Parathyroid adenoma (tissue), 2 donors: ENCODE data around the gene GRID1.

Source experiments
- H2AFZ ChIP-seq: fragments of 300-600 bp; sonication (generic); one replicate; pipeline ENCODE4 v1.7.0; 2017; ENCODE audit warnings: antibody characterized with exemption, mild to moderate bottlenecking
- H3K27ac ChIP-seq: fragments of 300-600 bp; sonication (generic); one replicate; pipeline ENCODE4 v1.7.0; 2017
- H3K27me3 ChIP-seq: fragments of 300-600 bp; sonication (generic); one replicate; pipeline ENCODE4 v1.7.0; 2017; ENCODE audit warnings: low read length; ENCODE audit not compliant: control insufficient read depth, insufficient read depth
- H3K36me3 ChIP-seq: fragments of 300-600 bp; sonication (generic); one replicate; pipeline ENCODE4 v1.7.0; 2017; ENCODE audit warnings: low read length; ENCODE audit not compliant: control insufficient read depth, insufficient read depth
- H3K4me1 ChIP-seq: fragments of 300-600 bp; sonication (generic); one replicate; pipeline ENCODE4 v1.7.0; 2017; ENCODE audit warnings: control low read depth
- H3K4me2 ChIP-seq: fragments of 300-600 bp; sonication (generic); one replicate; pipeline ENCODE4 v1.7.0; 2017; ENCODE audit warnings: low read length
- H3K4me3 ChIP-seq: fragments of 300-600 bp; sonication (generic); one replicate; pipeline ENCODE4 v1.7.0; 2017; ENCODE audit warnings: low read depth, low read length
- H3K79me2 ChIP-seq: fragments of 300-600 bp; sonication (generic); one replicate; pipeline ENCODE4 v1.7.0; 2017; ENCODE audit warnings: control low read depth
- H3K9ac ChIP-seq: fragments of 300-600 bp; sonication (generic); one replicate; pipeline ENCODE4 v1.7.0; 2017; ENCODE audit warnings: mild to moderate bottlenecking
- H3K9me3 ChIP-seq: fragments of 300-600 bp; sonication (generic); one replicate; pipeline ENCODE4 v1.7.0; 2017; ENCODE audit warnings: low read length; ENCODE audit not compliant: control insufficient read depth
- TF ChIP-seq, protein P1 (sequence below): fragments of 300-600 bp; sonication (generic); IDR thresholded peaks from one replicate; pipeline ENCODE4 v1.7.0; 2017; ENCODE audit warnings: antibody characterized with exemption, mild to moderate bottlenecking
- donor health status: primary hyperparathyroidism.

GRID1 gene

DNA sequence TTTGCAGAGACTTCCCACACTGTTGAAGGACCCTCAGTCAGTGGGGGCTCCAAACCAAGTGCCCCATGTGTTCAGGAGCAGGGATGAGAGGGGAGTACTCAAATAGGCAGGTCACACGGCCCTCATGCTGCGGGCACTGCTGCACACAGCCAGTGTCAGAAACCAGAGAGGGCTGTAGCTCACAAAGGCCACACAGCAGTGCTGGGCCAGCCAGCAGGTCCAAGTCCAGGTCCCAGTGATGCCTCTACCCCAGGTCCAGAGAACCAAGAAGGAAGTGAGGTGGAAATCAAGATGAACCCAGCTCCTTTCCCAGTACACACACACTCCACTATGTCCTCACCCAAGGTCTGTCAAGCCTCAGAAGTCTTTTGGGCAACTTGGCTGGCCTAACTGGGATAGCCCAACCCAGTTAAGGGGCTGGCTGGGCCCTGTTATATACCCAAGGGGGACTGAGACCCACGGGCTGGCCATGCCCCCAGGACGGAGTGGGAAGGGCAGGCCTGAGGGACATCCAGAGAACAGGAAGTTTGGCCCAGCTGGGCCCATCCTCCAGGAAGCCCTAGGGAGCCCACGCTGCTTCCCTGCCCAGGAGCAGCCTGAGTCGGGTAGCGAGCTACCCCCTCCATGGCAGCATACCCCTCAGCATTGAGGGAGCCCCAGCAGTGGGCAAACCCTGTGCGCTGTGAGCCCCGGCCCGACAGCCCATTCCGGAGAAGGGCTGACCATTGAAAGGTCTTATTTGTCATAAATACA lies 24.3 kb downstream of the GRID1 start:
- H2AFZ ChIP-seq, result no peak overlapping the region
- H3K4me2 ChIP-seq, result no peak overlapping the region
- no peak overlapping the region for H3K9ac ChIP-seq
- H3K27ac ChIP-seq, result no peak overlapping the region
- TF ChIP-seq, protein P1, sequence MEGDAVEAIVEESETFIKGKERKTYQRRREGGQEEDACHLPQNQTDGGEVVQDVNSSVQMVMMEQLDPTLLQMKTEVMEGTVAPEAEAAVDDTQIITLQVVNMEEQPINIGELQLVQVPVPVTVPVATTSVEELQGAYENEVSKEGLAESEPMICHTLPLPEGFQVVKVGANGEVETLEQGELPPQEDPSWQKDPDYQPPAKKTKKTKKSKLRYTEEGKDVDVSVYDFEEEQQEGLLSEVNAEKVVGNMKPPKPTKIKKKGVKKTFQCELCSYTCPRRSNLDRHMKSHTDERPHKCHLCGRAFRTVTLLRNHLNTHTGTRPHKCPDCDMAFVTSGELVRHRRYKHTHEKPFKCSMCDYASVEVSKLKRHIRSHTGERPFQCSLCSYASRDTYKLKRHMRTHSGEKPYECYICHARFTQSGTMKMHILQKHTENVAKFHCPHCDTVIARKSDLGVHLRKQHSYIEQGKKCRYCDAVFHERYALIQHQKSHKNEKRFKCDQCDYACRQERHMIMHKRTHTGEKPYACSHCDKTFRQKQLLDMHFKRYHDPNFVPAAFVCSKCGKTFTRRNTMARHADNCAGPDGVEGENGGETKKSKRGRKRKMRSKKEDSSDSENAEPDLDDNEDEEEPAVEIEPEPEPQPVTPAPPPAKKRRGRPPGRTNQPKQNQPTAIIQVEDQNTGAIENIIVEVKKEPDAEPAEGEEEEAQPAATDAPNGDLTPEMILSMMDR, result no peak
- no peaks in the 10 kb centered on the region for H3K4me1 ChIP-seq
- H3K4me3 ChIP-seq, result no peak overlapping the region
- no peaks in the 10 kb centered on the region for H3K27me3 ChIP-seq
- no peaks in the 10 kb centered on the region for H3K36me3 ChIP-seq
- no peaks in the 10 kb centered on the region for H3K79me2 ChIP-seq
- no peaks in the 10 kb centered on the region for H3K9me3 ChIP-seq

DNA sequence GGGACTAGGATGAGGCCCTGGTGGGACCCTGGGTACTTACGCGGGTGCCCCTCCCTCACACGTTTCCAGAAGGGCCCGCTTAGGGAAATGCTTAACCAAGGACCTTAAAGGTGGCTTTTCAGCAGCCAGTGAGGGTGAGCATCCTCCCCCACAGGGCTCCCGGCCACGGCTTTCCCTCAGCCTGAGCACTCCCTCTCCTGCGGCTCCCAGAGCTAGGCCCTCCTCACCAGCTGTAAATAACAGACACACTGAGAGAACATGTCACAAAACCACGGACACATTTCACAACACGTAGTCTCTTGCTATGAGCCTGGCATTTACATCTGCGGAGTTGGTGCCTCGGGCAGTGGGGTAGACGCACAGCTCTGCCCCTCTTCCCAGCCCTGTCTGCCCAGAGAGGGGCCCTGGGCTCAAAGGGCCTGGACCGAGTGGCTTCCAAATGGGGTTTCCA lies 25.2 kb downstream of the GRID1 start:
- Histone ChIP-seq H3K36me3 (no peaks in the 10 kb centered on the region), H3K9ac (no peak overlapping the region), H3K27ac (no peak overlapping the region), H2AFZ (no peak overlapping the region), H3K4me2 (no peak overlapping the region), H3K9me3 (no peaks in the 10 kb centered on the region), H3K4me3 (no peak overlapping the region), H3K27me3 (no peaks in the 10 kb centered on the region), H3K79me2 (no peaks in the 10 kb centered on the region), H3K4me1 (no peaks in the 10 kb centered on the region)
- TF ChIP-seq, protein P1, result no peak

DNA sequence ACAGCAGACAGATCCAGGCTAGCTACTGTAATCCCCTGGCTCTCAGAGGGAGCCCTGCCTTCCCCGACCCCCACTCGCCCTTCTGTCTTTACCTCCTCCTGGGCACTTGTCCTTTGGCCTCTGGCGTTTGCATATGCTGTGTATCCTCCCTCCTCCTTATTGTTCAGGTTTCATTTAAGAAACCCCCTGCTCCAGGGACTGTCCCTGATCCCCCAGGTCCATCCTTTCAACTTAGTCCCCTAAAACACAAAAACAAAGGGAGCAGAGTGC lies 25.7 kb downstream of the GRID1 start:
- no peaks in the 10 kb centered on the region for H3K9me3 ChIP-seq
- no peaks in the 10 kb centered on the region for H3K27me3 ChIP-seq
- H3K4me3 ChIP-seq, result no peak overlapping the region
- no peaks in the 10 kb centered on the region for H3K4me1 ChIP-seq
- H3K9ac ChIP-seq, result no peak overlapping the region
- H3K27ac ChIP-seq, result no peak overlapping the region
- no peaks in the 10 kb centered on the region for H3K79me2 ChIP-seq
- H3K36me3 ChIP-seq, result no peaks in the 10 kb centered on the region
- H3K4me2 ChIP-seq, result no peak overlapping the region
- TF ChIP-seq, protein P1, result no peak
- H2AFZ ChIP-seq, result no peak overlapping the region

DNA sequence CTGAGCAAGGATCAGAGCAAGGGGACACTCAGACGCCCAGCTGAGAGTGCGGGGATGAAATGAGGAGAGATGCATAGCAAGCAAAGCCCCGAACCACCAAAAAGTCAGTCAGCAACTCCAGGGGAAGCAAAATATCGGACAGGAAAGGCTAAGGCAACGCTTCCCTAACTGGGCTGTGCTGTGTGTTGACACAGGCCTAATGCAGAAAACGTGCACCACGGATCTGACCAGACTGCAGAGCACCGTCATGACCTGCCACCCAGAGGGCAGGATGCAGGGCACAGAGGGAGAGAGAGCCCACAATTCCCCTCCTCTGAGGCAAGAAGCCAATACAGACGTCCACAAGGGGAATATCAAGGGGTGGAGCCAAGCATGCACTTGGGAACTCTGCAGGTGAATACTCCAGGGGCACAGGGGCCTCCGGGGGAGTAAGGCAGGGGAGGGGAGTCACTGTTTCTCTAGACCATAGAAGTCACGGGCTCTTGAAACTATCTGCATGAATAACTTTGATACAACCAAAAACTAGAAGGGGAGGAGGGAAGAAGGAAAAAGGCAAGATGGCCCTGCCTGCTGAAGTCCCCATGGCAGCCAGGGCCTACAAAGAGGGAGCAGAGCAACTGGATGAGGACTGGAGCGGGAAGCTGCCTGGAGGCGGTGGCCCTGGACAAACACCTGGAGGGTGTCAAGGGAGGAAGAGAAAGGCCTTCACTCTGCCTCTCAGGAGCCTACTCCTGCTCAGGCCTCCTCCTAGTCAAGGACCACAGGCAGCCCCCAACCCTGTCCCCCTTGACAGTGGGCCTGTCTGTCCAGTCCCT lies 26.2 kb downstream of the GRID1 start:
- Histone ChIP-seq H3K27ac (no peak overlapping the region), H3K9ac (no peak overlapping the region), H3K79me2 (no peaks in the 10 kb centered on the region), H3K4me1 (no peaks in the 10 kb centered on the region), H3K4me2 (no peak overlapping the region), H3K4me3 (no peak overlapping the region), H3K27me3 (no peaks in the 10 kb centered on the region), H2AFZ (no peak overlapping the region), H3K36me3 (no peaks in the 10 kb centered on the region), H3K9me3 (no peaks in the 10 kb centered on the region)
- TF ChIP-seq, protein P1, result no peak
